ENCODE results near the gene KCND2.

Gene KCND2

GRCh38 chr7:120521761-120522737 is 249.1 kb downstream of the KCND2 start:
- no peaks in the 10 kb centered on the region for H3K79me2 ChIP-seq
- H3K36me3 ChIP-seq (ENCODE audit: control insufficient read depth, insufficient read depth, low read length) = no peaks in the 10 kb centered on the region
- H3K4me3 ChIP-seq (ENCODE audit: low read depth, low read length) = no peak overlapping the region
- H2AFZ ChIP-seq = no peak overlapping the region
- H3K27ac ChIP-seq = no peak overlapping the region
- no peak overlapping the region for H3K9ac ChIP-seq
- H3K4me2 ChIP-seq (ENCODE audit: low read length) = no peak overlapping the region
- no peaks in the 10 kb centered on the region for H3K4me1 ChIP-seq
- H3K9me3 ChIP-seq (ENCODE audit: control insufficient read depth, low read length) = no peaks in the 10 kb centered on the region
- peaks cover 3% of the 10 kb centered on the region for H3K27me3 ChIP-seq (ENCODE audit: control insufficient read depth, insufficient read depth, low read length)
- no peak for TF ChIP-seq CTCF (IDR thresholded peaks at IDR 0.05)

GRCh38 chr7:120523985-120524384 is 251.0 kb downstream of the KCND2 start:
- no peak for TF ChIP-seq CTCF (IDR thresholded peaks at IDR 0.05)
- Histone ChIP-seq H3K4me1 (no peaks in the 10 kb centered on the region), H3K9ac (no peak overlapping the region), H3K27me3 (ENCODE audit: control insufficient read depth, insufficient read depth, low read length) (no peaks in the 10 kb centered on the region), H3K79me2 (no peaks in the 10 kb centered on the region), H3K27ac (no peak overlapping the region), H3K4me2 (ENCODE audit: low read length) (no peak overlapping the region), H3K4me3 (ENCODE audit: low read depth, low read length) (no peak overlapping the region), H3K36me3 (ENCODE audit: control insufficient read depth, insufficient read depth, low read length) (no peaks in the 10 kb centered on the region), H2AFZ (no peak overlapping the region), H3K9me3 (ENCODE audit: control insufficient read depth, low read length) (no peaks in the 10 kb centered on the region)

- TF ChIP-seq CTCF (IDR thresholded peaks at IDR 0.05) = no peak
- no peak overlapping the region for H2AFZ ChIP-seq
- H3K4me2 ChIP-seq (ENCODE audit: low read length) = no peak overlapping the region
- H3K27ac ChIP-seq = no peak overlapping the region
- H3K4me1 ChIP-seq = no peaks in the 10 kb centered on the region
- H3K9ac ChIP-seq = no peak overlapping the region
- no peak overlapping the region for H3K4me3 ChIP-seq (ENCODE audit: low read depth, low read length)
- H3K27me3 ChIP-seq (ENCODE audit: control insufficient read depth, insufficient read depth, low read length) = no peaks in the 10 kb centered on the region
- no peaks in the 10 kb centered on the region for H3K36me3 ChIP-seq (ENCODE audit: control insufficient read depth, insufficient read depth, low read length)
- H3K9me3 ChIP-seq (ENCODE audit: control insufficient read depth, low read length) = no peaks in the 10 kb centered on the region
- no peaks in the 10 kb centered on the region for H3K79me2 ChIP-seq
Observed at GRCh38 chr7:120526902-120527509, 254.0 kb downstream of the KCND2 start.

- no peak overlapping the region for H3K9ac ChIP-seq
- no peaks in the 10 kb centered on the region for H3K27me3 ChIP-seq (ENCODE audit: control insufficient read depth, insufficient read depth, low read length)
- H2AFZ ChIP-seq = no peak overlapping the region
- H3K9me3 ChIP-seq (ENCODE audit: control insufficient read depth, low read length) = no peaks in the 10 kb centered on the region
- H3K4me2 ChIP-seq (ENCODE audit: low read length) = no peak overlapping the region
- no peaks in the 10 kb centered on the region for H3K36me3 ChIP-seq (ENCODE audit: control insufficient read depth, insufficient read depth, low read length)
- H3K79me2 ChIP-seq = no peaks in the 10 kb centered on the region
- no peaks in the 10 kb centered on the region for H3K4me1 ChIP-seq
- no peak overlapping the region for H3K4me3 ChIP-seq (ENCODE audit: low read depth, low read length)
- H3K27ac ChIP-seq = no peak overlapping the region
- TF ChIP-seq CTCF (IDR thresholded peaks at IDR 0.05) = no peak
Observed at GRCh38 chr7:120529736-120530135, 256.8 kb downstream of the KCND2 start.

All from parathyroid adenoma (tissue), 2 donors.